ENCODE results near the gene TSPAN14. TPM values are rescaled to one million over a fixed set of nuclear protein-coding genes. Genes with fewer than 3 reads are reported as not detected.

TSPAN14 gene
- polyA plus RNA-seq, 2 donors: 50.6 to 63.2 TPM

- Histone ChIP-seq H3K36me3 (ENCODE audit: control insufficient read depth in 2 of 2, insufficient read depth in 2 of 2, low read length in 1 of 2) (peaks cover 0 to 12% of the 10 kb centered on the region in 2 donors), H3K9me3 (ENCODE audit: control insufficient read depth in 2 of 2, insufficient read depth in 1 of 2, low read depth in 1 of 2, low read length in 1 of 2) (no peaks in the 10 kb centered on the region), H3K4me1 (ENCODE audit: control insufficient read depth in 2 of 2, insufficient read depth in 2 of 2, low read length in 1 of 2) (peaks cover 22 to 58% of the 10 kb centered on the region in 2 donors), H3K27ac (ENCODE audit: low read depth in 2 of 2, low read length in 1 of 2) (peak overlapping the region; percentile 92 to 97), H3K4me3 (ENCODE audit: low read depth in 1 of 2, low read length in 2 of 2) (no peak overlapping the region), H3K27me3 (ENCODE audit: control insufficient read depth in 1 of 2, insufficient read depth in 2 of 2, low read length in 2 of 2) (no peaks in the 10 kb centered on the region)
- 19 to 22% methylated on average over 14 of the region's 14 CpGs for WGBS, 2 donors
These were observed 45.0 kb downstream of the TSPAN14 start for GRCh38 chr10:80498833-80499741.

GRCh38 chr10:80500572-80501380 lies 46.7 kb downstream of the TSPAN14 start:
- Histone ChIP-seq H3K27ac (ENCODE audit: low read depth in 2 of 2, low read length in 1 of 2) (peak overlapping the region; percentile 78 to 97), H3K4me3 (ENCODE audit: low read depth in 1 of 2, low read length in 2 of 2) (no peak overlapping the region), H3K4me1 (ENCODE audit: control insufficient read depth in 2 of 2, insufficient read depth in 2 of 2, low read length in 1 of 2) (peaks cover 29 to 65% of the 10 kb centered on the region in 2 donors), H3K36me3 (ENCODE audit: control insufficient read depth in 2 of 2, insufficient read depth in 2 of 2, low read length in 1 of 2) (peaks cover 0 to 16% of the 10 kb centered on the region in 2 donors), H3K27me3 (ENCODE audit: control insufficient read depth in 1 of 2, insufficient read depth in 2 of 2, low read length in 2 of 2) (no peaks in the 10 kb centered on the region), H3K9me3 (ENCODE audit: control insufficient read depth in 2 of 2, insufficient read depth in 1 of 2, low read depth in 1 of 2, low read length in 1 of 2) (no peaks in the 10 kb centered on the region)
- WGBS, 2 donors: 54 to 63% methylated on average over 14 of the region's 14 CpGs

GRCh38 chr10:80501381-80501912 lies 47.3 kb downstream of the TSPAN14 start:
- no peak overlapping the region for H3K4me3 ChIP-seq (ENCODE audit: low read depth in 1 of 2, low read length in 2 of 2)
- peaks cover 0 to 16% of the 10 kb centered on the region in 2 donors for H3K36me3 ChIP-seq (ENCODE audit: control insufficient read depth in 2 of 2, insufficient read depth in 2 of 2, low read length in 1 of 2)
- H3K4me1 ChIP-seq (ENCODE audit: control insufficient read depth in 2 of 2, insufficient read depth in 2 of 2, low read length in 1 of 2): peaks cover 29 to 65% of the 10 kb centered on the region in 2 donors
- H3K27me3 ChIP-seq (ENCODE audit: control insufficient read depth in 1 of 2, insufficient read depth in 2 of 2, low read length in 2 of 2): no peaks in the 10 kb centered on the region
- H3K9me3 ChIP-seq (ENCODE audit: control insufficient read depth in 2 of 2, insufficient read depth in 1 of 2, low read depth in 1 of 2, low read length in 1 of 2): no peaks in the 10 kb centered on the region
- 77 to 87% methylated on average over 3 of the region's 3 CpGs for WGBS, 2 donors
- H3K27ac ChIP-seq (ENCODE audit: low read depth in 2 of 2, low read length in 1 of 2): peak overlapping the region; percentile 78 to 96

GRCh38 chr10:80501913-80502521 lies 47.9 kb downstream of the TSPAN14 start:
- Histone ChIP-seq H3K4me3 (ENCODE audit: low read depth in 1 of 2, low read length in 2 of 2) (no peak overlapping the region), H3K36me3 (ENCODE audit: control insufficient read depth in 2 of 2, insufficient read depth in 2 of 2, low read length in 1 of 2) (peaks cover 0 to 18% of the 10 kb centered on the region in 2 donors), H3K4me1 (ENCODE audit: control insufficient read depth in 2 of 2, insufficient read depth in 2 of 2, low read length in 1 of 2) (peaks cover 31 to 65% of the 10 kb centered on the region in 2 donors), H3K27me3 (ENCODE audit: control insufficient read depth in 1 of 2, insufficient read depth in 2 of 2, low read length in 2 of 2) (no peaks in the 10 kb centered on the region), H3K27ac (ENCODE audit: low read depth in 2 of 2, low read length in 1 of 2) (peak overlapping the region; percentile 78 to 96), H3K9me3 (ENCODE audit: control insufficient read depth in 2 of 2, insufficient read depth in 1 of 2, low read depth in 1 of 2, low read length in 1 of 2) (no peaks in the 10 kb centered on the region)
- 79% methylated on average over 13 of the region's 13 CpGs for WGBS, 2 donors

- WGBS, 2 donors: 68 to 75% methylated on average over 13 of the region's 13 CpGs
- H3K4me1 ChIP-seq (ENCODE audit: control insufficient read depth in 2 of 2, insufficient read depth in 2 of 2, low read length in 1 of 2): peaks cover 25 to 59% of the 10 kb centered on the region in 2 donors
These were observed 48.8 kb downstream of the TSPAN14 start for GRCh38 chr10:80502621-80503583.

GRCh38 chr10:80503584-80504157 lies 49.6 kb downstream of the TSPAN14 start:
- Histone ChIP-seq H3K27me3 (ENCODE audit: control insufficient read depth in 1 of 2, insufficient read depth in 2 of 2, low read length in 2 of 2) (no peaks in the 10 kb centered on the region), H3K27ac (ENCODE audit: low read depth in 2 of 2, low read length in 1 of 2) (peak overlapping the region; percentile 85 to 96), H3K36me3 (ENCODE audit: control insufficient read depth in 2 of 2, insufficient read depth in 2 of 2, low read length in 1 of 2) (peaks cover 0 to 27% of the 10 kb centered on the region in 2 donors), H3K9me3 (ENCODE audit: control insufficient read depth in 2 of 2, insufficient read depth in 1 of 2, low read depth in 1 of 2, low read length in 1 of 2) (no peaks in the 10 kb centered on the region), H3K4me3 (ENCODE audit: low read depth in 1 of 2, low read length in 2 of 2) (no peak overlapping the region), H3K4me1 (ENCODE audit: control insufficient read depth in 2 of 2, insufficient read depth in 2 of 2, low read length in 1 of 2) (peaks cover 22 to 52% of the 10 kb centered on the region in 2 donors)
- WGBS, 2 donors: 66 to 67% methylated on average over 7 of the region's 7 CpGs

More at GRCh38 chr10:80502621-80503583, 48.8 kb downstream of the TSPAN14 start:
- no peaks in the 10 kb centered on the region for H3K27me3 ChIP-seq (ENCODE audit: control insufficient read depth in 1 of 2, insufficient read depth in 2 of 2, low read length in 2 of 2)
- no peaks in the 10 kb centered on the region for H3K9me3 ChIP-seq (ENCODE audit: control insufficient read depth in 2 of 2, insufficient read depth in 1 of 2, low read depth in 1 of 2, low read length in 1 of 2)
- H3K36me3 ChIP-seq (ENCODE audit: control insufficient read depth in 2 of 2, insufficient read depth in 2 of 2, low read length in 1 of 2): peaks cover 0 to 22% of the 10 kb centered on the region in 2 donors
- H3K27ac ChIP-seq (ENCODE audit: low read depth in 2 of 2, low read length in 1 of 2): peak overlapping the region; percentile 85 to 96
- H3K4me3 ChIP-seq (ENCODE audit: low read depth in 1 of 2, low read length in 2 of 2): no peak overlapping the region

GRCh38 chr10:80504158-80504811 lies 50.2 kb downstream of the TSPAN14 start:
- WGBS, 2 donors: 47 to 58% methylated on average over 7 of the region's 7 CpGs
- no peaks in the 10 kb centered on the region for H3K27me3 ChIP-seq (ENCODE audit: control insufficient read depth in 1 of 2, insufficient read depth in 2 of 2, low read length in 2 of 2)
- peak overlapping the region; percentile 85 to 96 for H3K27ac ChIP-seq (ENCODE audit: low read depth in 2 of 2, low read length in 1 of 2)
- peaks cover 0 to 32% of the 10 kb centered on the region in 2 donors for H3K36me3 ChIP-seq (ENCODE audit: control insufficient read depth in 2 of 2, insufficient read depth in 2 of 2, low read length in 1 of 2)
- no peaks in the 10 kb centered on the region for H3K9me3 ChIP-seq (ENCODE audit: control insufficient read depth in 2 of 2, insufficient read depth in 1 of 2, low read depth in 1 of 2, low read length in 1 of 2)
- peaks cover 22 to 49% of the 10 kb centered on the region in 2 donors for H3K4me1 ChIP-seq (ENCODE audit: control insufficient read depth in 2 of 2, insufficient read depth in 2 of 2, low read length in 1 of 2)
- no peak overlapping the region for H3K4me3 ChIP-seq (ENCODE audit: low read depth in 1 of 2, low read length in 2 of 2)

Measured in esophagus (tissue), 2 donors.